ENCODE data around the gene STK25. TPM values are rescaled to one million over a fixed set of nuclear protein-coding genes. Genes with fewer than 3 reads are reported as not detected.

STK25 gene
- total RNA-seq, 4 donors from 2014 or later = 236 to 364 (median 266) TPM

- Histone ChIP-seq H3K36me3 (no peaks in the 10 kb centered on the region), H3K27ac (no peak overlapping the region), H3K27me3 (no peaks in the 10 kb centered on the region), H3K9me3 (no peaks in the 10 kb centered on the region), H3K4me3 (replicated peaks in 1 of 3) (no peak overlapping the region), H3K4me1 (no peaks in the 10 kb centered on the region)
- DNase-seq = no peak
- TF ChIP-seq, protein P1, sequence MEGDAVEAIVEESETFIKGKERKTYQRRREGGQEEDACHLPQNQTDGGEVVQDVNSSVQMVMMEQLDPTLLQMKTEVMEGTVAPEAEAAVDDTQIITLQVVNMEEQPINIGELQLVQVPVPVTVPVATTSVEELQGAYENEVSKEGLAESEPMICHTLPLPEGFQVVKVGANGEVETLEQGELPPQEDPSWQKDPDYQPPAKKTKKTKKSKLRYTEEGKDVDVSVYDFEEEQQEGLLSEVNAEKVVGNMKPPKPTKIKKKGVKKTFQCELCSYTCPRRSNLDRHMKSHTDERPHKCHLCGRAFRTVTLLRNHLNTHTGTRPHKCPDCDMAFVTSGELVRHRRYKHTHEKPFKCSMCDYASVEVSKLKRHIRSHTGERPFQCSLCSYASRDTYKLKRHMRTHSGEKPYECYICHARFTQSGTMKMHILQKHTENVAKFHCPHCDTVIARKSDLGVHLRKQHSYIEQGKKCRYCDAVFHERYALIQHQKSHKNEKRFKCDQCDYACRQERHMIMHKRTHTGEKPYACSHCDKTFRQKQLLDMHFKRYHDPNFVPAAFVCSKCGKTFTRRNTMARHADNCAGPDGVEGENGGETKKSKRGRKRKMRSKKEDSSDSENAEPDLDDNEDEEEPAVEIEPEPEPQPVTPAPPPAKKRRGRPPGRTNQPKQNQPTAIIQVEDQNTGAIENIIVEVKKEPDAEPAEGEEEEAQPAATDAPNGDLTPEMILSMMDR (IDR thresholded peaks at IDR 0.05) = no peak
- TF ChIP-seq POLR2A (IDR thresholded peaks at IDR 0.05) = no peak
- WGBS, 2 donors = 87 to 93% methylated on average over 19 to 20 of the region's 23 CpGs
- intact Hi-C loops (cut with DNase I) = no loop called here
These were observed 40.5 kb downstream of the STK25 start for GRCh38 chr2:241467777-241468475.

DNA sequence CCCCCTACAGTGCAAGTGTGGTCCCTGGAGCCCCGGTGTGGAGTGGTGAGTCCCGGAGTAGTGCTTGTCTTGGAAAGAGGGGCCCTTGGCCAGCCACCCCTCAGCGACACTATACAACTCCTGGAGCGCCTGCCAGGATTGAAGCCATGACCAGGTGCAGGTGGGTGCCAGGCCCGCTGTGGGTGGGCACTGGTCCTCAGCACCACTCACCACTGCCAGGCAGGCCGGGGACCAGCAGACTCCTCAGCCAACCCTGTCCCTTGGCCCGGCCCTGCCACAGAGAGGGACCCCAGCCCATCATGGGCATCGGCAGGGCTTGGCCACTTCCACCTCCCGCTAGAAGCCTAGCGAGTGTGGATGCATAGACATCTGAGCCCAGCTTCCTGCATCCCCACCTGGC lies 42.2 kb downstream of the STK25 start:
- intact Hi-C loops (cut with DNase I) = no loop called here
- no peak for DNase-seq
- Histone ChIP-seq H3K27me3 (no peaks in the 10 kb centered on the region), H3K36me3 (no peaks in the 10 kb centered on the region), H3K4me1 (no peaks in the 10 kb centered on the region), H3K4me3 (replicated peaks in 1 of 3) (no peak overlapping the region), H3K9me3 (no peaks in the 10 kb centered on the region), H3K27ac (no peak overlapping the region)
- 94 to 100% methylated on average over 1 to 10 of the region's 10 CpGs for WGBS, 2 donors
- no peak for TF ChIP-seq POLR2A (IDR thresholded peaks at IDR 0.05)
- TF ChIP-seq, protein P1 (IDR thresholded peaks at IDR 0.05) = no peak

DNA sequence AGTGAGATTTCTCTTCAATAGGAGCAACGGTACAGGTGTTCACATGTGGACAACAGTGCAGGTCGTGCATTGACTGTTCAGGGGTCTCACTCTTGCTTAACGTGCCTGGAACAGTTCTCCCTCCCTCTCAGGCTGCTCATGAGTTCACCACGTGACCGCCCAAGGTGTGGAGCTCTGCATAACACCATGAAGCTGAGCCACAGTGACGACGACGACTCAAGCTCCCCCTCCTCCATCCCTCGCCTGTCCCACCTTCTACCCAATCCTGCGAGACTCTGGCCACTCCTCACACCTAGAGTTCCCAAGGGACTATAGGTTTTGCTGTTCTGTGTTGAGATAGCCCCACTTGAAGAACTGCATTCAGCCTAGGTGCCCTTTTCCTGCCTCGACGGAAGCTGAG lies 42.8 kb downstream of the STK25 start:
- Histone ChIP-seq H3K4me1 (no peaks in the 10 kb centered on the region), H3K27me3 (no peaks in the 10 kb centered on the region), H3K36me3 (no peaks in the 10 kb centered on the region), H3K27ac (no peak overlapping the region), H3K4me3 (replicated peaks in 1 of 3) (no peak overlapping the region), H3K9me3 (no peaks in the 10 kb centered on the region)
- intact Hi-C loops (cut with DNase I) = no loop called here
- TF ChIP-seq, protein P1 (IDR thresholded peaks at IDR 0.05) = no peak
- TF ChIP-seq POLR2A (IDR thresholded peaks at IDR 0.05) = no peak
- no peak for DNase-seq
- WGBS, 2 donors = 67 to 72% methylated on average over 12 of the region's 12 CpGs

GRCh38 chr2:241463276-241464135 lies 44.9 kb downstream of the STK25 start:
- H3K4me3 ChIP-seq (replicated peaks in 1 of 3) = no peak overlapping the region
- H3K27me3 ChIP-seq = no peaks in the 10 kb centered on the region
- no peak for TF ChIP-seq POLR2A (IDR thresholded peaks at IDR 0.05)
- TF ChIP-seq, protein P1 (IDR thresholded peaks at IDR 0.05) = no peak
- intact Hi-C loops (cut with DNase I) = no loop called here
- no peak for DNase-seq
- H3K27ac ChIP-seq = no peak overlapping the region
- H3K36me3 ChIP-seq = no peaks in the 10 kb centered on the region
- H3K4me1 ChIP-seq = no peaks in the 10 kb centered on the region
- H3K9me3 ChIP-seq = no peaks in the 10 kb centered on the region
- WGBS, 2 donors = 87 to 90% methylated on average over 17 to 18 of the region's 18 CpGs
